PC-9 (cell line): Measurements from ENCODE around the gene SCGB3A1.

Source experiments
- CTCF ChIP-seq: fragments of 200-600 bp; sonication (generic); conservative IDR thresholded peaks from 2 replicates; pipeline ENCODE4 v1.6.1; 2017; ENCODE audit warnings: mixed run types, antibody characterized with exemption, mild to moderate bottlenecking, moderate library complexity
- EZH2 ChIP-seq: fragments of 200-600 bp; sonication (generic); IDR thresholded peaks from 2 replicates; pipeline ENCODE4 v1.8.0; 2017; ENCODE audit warnings: antibody characterized with exemption, low read depth

- TF ChIP-seq CTCF: no peak
- TF ChIP-seq EZH2: no peak
Observed at GRCh38 chr5:180630426-180630825, 39.1 kb upstream of the SCGB3A1 start.
